Inflammatory macrophage (primary cell): Measurements from ENCODE around the gene LBHD2.
A peak's percentile ranks its signal among the peaks of the same experiment; 100 is the strongest.

Source experiments
- DNase-seq, 2 donors: peaks; one replicate each; pipeline ENCODE4 v3.0.0-alpha.2; 2020 to 2022

LBHD2 gene

DNA sequence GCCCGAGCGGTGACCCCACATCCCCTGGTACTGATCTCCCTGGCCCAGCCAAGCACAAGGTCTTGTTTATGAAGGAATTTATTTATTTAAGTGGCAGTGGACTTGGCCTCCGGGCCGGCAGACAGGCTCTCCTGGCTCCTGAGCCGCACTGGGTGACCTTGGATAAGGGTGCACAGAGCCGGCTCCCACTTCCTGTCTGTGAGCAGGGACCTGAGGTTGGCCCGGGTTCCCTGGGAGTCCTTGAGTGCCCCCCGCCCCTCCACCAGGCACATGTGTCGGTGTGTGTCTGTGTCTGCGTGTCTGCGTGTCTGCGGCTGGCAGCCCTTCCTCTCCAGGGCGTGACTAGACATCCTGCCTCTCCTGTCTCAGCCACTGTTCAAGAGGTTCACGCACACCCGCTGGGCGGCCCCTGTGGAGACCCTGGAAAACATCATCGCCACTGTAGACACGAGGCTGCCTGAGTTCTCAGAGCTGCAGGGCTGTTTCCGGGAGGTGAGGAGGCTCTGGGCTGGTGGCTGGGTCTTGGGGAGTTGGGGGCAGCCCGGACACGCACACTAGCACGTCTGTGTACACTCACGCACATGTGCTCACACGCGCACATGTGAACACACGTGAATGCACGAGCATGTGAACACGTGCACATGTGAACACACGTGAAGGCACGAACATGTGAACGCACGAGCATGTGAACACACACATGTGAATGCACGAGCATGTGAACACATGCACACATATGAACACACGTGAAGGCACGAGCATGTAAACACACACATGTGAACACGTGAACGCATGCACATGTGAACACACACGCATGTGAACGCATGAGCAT, 48.6 kb downstream of the LBHD2 start:
- no peak for DNase-seq

DNA sequence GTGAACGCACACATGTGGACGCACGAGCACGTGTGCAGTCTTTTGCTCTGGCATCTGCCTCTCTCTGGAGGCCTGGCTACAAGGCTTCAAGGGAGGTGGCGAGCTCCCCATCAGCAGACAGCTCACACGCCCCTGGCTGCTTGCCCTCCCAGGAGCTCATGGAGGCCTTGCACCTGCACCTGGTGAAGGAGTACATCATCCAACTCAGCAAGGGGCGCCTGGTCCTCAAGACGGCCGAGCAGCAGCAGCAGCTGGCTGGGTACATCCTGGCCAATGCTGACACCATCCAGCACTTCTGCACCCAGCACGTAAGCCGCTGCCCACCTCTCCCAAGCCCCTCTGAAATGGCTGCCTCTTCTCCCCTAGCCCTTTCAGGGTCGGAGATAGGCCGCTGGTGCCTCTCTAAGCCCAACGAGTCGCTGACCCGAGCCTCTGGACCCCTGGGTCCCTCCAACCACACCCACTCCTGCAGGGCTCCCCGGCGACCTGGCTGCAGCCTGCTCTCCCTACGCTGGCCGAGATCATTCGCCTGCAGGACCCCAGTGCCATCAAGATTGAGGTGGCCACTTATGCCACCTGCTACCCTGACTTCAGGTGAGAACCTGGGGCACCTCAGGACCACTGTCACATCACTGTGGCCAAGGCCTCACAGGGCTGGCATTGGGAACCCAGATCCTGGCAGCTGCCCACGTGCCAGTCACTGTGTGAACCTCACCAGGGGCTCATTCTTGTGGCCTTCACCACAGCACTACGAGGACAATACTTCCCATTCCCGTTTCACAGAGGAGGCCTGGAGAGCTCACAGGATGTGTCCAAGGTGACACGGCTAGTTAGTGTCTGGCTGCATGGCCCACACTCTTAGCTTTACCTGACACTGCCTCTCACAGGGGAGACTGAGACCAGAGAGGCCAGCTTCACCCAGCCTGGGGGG, 49.5 kb downstream of the LBHD2 start:
- DNase-seq = no peak

DNA sequence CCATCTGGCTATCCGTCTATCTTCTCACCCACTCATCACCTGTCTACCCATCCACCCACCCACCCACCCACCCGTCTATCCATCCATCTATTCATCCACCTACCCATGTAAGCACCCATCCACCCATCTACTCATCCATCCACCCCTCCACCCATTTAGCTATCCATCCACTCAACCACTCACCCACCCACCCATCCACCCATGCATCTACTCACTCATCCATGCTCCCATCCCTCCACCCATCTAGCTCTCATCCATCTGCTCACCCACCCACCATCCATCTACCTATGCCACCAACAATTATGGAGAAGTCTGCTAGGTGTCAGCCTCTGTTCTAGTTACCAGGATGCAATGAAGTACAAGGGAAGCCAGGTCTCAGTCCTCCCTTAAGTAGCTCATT, 50.4 kb downstream of the LBHD2 start:
- DNase-seq = no peak

DNA sequence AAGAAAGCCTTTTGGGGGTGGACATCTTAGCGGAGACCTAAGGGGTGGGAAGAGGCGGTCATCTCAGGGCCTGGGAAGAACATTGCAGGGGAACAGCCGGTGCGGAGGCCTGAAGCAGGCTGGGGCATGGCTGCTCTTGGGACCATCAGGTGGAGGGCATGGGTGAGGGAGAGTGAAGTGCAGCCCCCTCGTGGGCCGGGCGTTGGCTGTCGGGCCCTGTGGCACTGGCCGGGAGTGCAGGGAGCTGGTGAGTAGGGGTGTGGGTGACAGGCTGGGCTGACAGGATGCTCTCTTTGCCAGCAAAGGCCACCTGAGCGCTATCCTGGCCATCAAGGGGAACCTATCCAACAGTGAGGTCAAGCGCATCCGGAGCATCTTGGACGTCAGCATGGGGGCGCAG, 50.9 kb downstream of the LBHD2 start:
- no peak for DNase-seq

DNA sequence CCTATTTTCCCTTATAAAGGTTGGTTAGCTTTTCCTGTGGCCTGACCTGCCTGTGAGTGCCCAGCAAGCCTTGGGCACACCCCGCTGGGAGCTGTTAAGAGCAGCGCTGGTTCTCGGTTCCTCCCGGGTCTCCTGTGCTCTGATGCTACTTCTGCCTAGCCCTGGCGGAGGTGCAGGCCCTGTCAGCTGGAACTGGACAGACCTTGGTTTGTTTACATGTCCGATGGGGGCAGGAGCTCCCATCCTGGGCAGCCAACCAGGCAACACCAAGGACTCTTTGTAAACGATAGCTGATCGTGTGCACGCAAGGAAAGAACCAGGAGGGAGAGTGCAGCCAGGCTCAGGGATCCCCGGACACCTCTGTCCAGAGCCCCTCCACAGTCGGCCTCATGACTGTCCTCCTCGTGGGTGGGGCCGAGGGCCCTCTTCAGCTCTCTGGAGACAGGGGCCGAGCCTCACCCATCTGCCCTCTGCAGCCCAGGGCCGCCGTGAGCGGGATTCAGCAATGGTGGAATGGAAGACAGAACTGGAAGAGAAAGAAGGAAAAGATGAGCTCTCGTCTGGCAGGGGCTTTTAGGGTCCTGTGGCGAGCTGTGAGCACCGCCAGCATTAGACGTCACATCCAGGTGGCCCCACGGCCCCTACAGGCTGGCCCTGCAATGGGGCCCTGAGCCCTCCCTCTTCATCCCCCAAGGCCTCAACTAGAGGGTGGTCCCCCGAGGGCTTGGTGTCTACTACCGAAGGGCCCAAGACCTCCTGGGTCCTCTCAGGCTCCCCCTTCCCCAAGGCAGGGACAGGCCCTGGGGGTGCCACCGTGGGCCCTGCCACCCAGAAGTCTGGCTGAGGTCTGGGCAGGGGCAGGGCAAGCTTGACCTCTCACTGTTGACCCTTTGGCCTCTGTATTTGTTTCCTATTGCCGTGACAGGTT, 51.6 kb downstream of the LBHD2 start:
- DNase-seq = no peak

DNA sequence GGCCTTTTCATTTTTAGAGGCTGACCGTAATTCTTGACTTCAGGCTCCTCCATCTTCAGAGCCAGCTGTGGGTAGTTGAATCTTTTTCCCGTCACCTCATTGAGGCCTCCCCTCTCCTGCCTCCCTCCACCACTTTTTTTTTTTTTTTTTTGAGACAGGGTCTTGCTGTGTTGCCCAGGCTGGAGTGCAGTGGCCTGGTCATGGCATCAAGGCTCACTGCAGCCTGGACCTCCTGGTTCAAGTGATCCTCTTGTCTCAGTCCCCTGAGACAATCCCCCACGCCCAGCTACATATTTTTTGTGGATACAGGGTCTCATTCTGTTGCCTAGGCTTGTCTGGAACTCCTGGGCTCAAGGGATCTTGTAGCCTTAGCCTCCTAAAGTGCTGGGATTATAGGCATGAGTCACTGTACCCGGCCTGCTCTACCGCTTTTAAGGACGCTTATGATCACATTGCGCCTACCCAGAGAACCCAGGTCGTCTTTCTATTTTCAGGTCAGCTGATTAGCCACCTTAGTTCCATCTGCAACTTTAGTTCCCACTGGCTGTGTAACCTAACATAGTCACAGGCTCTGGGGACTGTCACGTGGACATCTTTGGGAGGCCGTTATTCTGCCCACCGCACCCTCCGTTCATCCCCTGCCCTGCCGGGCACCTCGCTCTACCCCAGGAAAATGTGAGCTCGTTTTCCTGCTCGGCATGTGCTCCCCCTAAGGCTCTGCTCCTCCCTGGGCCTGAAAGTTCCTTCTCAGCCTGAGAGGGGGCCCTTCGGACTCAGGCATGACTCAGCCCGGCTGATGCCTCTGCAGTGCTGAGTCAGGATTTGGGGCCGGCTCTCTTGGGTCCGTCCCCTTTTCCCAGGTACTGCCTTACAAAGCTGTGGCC, 52.6 kb downstream of the LBHD2 start:
- peak; percentile 33 to 41 for DNase-seq

DNA sequence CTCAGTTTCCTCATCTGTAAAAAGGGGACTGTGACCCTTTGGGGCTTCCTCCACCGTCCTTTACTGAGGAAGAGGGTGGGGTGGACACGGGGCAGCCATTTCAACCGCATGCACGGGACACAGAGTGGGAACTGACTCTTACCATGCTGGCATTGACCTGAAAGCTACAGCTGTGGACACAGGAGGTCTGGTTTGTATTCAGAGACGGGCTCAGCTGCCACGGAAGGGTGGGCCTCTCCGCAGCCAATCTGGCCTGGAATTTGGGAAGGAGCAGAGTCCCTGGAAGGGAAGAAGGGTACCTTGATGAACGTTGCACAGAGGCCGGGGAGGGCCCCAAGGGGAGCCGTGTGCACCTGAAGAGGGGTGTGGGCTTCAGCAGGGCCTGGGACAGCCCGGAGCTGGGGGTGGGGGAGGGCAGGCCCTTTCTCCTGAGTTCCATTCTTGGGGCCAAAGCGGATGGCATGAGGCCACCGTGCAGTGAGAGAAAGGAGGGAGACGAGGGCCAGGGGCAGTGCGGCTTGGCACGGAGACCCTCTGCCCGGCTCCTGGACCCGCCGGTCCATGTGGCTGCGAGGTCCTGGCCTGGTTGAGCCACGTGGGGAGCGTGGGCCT, 53.8 kb downstream of the LBHD2 start:
- no peak for DNase-seq

DNA sequence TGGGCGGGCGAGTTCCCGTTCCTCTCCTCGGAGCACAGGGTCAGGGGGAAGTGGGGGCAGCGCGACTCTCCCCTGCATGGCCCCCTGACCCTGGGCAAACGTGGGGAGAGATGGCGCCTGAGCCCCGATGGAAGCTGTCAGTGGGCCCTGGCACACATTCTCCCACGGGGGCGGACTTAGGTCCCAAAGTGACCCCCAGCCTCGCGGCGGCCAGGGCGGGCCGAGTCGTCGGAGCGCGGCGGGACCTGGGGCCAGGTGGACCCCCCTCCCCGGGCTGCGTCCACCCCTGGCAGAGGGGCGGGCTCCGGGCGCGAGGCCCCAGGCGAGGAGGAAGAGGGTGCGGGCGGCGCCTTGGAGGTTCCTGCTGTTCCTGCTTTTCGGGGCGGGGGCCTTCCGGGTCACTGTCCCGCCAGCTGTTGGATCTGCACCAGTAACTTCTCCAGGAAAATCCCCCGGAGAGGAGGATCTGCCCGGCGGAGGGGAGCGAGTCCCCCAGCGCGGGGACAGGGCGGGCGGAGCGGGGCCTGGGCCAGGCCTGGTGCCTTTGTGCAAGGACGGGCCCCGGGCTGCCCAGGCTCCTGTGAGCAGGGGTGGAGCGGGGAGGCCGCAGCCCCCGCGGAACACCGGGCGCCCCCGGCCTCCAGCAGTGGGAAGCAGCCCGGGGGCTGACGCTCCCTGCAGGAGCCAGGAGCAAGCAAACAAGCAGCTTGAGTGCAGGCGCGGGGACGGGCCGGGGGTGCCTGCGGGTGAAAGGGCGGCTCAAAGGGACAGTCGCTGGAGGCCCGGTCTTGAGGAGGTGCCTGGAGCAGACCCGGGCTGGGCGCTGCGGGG, 54.5 kb downstream of the LBHD2 start:
- peak; percentile 49 to 77 for DNase-seq

DNA sequence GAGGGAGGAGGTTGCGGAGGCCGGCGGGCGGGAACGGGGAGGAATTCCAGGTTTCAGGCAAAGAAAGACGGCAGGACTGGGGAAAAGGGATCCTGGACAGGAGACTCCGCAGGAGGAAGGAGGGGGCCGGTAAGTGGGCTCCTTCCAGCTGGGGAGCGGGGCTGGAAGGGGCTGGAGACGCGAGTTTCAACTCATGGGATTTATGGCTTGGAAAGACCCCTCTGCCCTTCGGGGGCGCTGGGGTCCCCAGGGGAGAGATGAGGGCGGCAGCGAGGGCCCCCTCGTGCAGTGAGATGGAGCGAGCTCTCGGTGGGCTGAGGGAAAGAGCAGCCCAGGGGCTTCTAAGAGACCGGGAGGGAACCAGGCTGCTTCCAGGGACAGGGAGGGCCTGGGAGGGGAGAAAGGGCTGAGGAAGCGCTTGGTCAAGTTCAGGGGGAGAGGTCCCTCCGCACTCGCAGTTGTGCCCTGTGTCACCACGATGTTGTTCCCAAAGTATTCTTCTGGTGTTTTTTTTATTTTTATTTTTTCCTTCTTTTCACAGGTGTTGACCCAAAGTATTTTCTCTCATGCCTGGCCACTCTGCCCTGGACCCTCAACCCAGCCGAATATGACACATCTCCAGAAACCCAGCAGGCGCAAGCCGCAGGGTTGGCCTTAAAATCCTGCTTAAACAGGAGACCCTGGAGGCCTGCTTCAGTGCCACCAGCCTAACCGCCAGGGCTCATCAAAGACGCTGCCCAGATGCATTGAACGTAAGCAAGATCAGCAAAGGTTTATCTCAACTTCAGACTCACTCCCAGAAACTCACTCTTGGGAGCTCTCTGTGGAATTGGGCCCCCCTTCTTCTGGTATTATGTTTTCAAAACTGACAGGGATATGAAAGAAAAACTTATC, 55.4 kb downstream of the LBHD2 start:
- DNase-seq = no peak
